Smooth muscle cell (in vitro differentiated cells): ENCODE measurements around the gene MAD1L1. TPM values are rescaled to one million over a fixed set of nuclear protein-coding genes. Genes with fewer than 3 reads are reported as not detected.

Source experiments
- DNase-seq: peaks from one replicate; lab custom pipeline; 2025; ENCODE audit not compliant: unreplicated experiment; lab: John Stamatoyannopoulos, UW
- H2AFZ ChIP-seq: fragments of 200-600 bp; sonication (generic); 2 replicates; pipeline ENCODE4 v1.6.0; 2016; ENCODE audit warnings: antibody characterized with exemption, low read depth, mild to moderate bottlenecking
- H3F3A ChIP-seq: fragments of 200-600 bp; sonication (generic); 2 replicates; pipeline ENCODE4 v1.6.0; 2017; ENCODE audit warnings: antibody characterized with exemption, low read depth
- H3K27ac ChIP-seq: fragments of 200-600 bp; sonication (generic); 2 replicates; pipeline ENCODE4 v1.5.1; 2016; ENCODE audit warnings: low read depth, mild to moderate bottlenecking
- H3K27me3 ChIP-seq: fragments of 200-600 bp; sonication (generic); 2 replicates; pipeline ENCODE4 v1.6.1; 2016; ENCODE audit warnings: low read depth, mild to moderate bottlenecking
- H3K36me3 ChIP-seq: fragments of 200-600 bp; sonication (generic); 2 replicates; pipeline ENCODE4 v1.5.1; 2016; ENCODE audit warnings: low read depth
- H3K4me1 ChIP-seq: fragments of 200-600 bp; sonication (generic); 2 replicates; pipeline ENCODE4 v1.5.1; 2016; ENCODE audit warnings: low read depth
- H3K4me2 ChIP-seq: fragments of 200-600 bp; sonication (generic); 2 replicates; pipeline ENCODE4 v1.6.0; 2016; ENCODE audit warnings: mild to moderate bottlenecking
- H3K4me3 ChIP-seq: fragments of 200-600 bp; sonication (generic); 2 replicates; pipeline ENCODE4 v1.5.1; 2016; ENCODE audit warnings: mild to moderate bottlenecking
- H3K79me2 ChIP-seq: fragments of 200-600 bp; sonication (generic); 2 replicates; pipeline ENCODE4 v1.6.0; 2016; ENCODE audit warnings: low read depth, mild to moderate bottlenecking
- H3K9ac ChIP-seq: fragments of 200-600 bp; sonication (generic); 2 replicates; pipeline ENCODE4 v1.6.0; 2016; ENCODE audit warnings: low read depth
- H3K9me3 ChIP-seq: fragments of 200-600 bp; sonication (generic); replicated peaks from 2 replicates; pipeline ENCODE4 v1.5.1; 2016; ENCODE audit warnings: low read depth
- H4K20me1 ChIP-seq: fragments of 200-600 bp; sonication (generic); 2 replicates; pipeline ENCODE4 v1.6.0; 2016; ENCODE audit warnings: low read depth
- WGBS: methylation state at CpG from one replicate; pipeline ENCODE4 v1.1.7; 2016; ENCODE audit warnings: low lambda C conversion rate; 5-methylcytosine and 5-hydroxymethylcytosine counted together
- polyA plus RNA-seq: library from polyadenylated mRNA; unstranded; fragments of >200 nt; fragmentation: Nextera tagmentation; extraction: Ambion mirVana; gene quantifications from 2 replicates; pipeline ENCODE4 v1.2.1, GENCODE V29; 2016
- total RNA-seq: library from RNA; depleted of rRNA; stranded (reverse); fragments of >200 nt; gene quantifications from 2 replicates; pipeline ENCODE4 v1.2.3, GENCODE V29; 2014
- TF ChIP-seq, protein P1 (sequence below): fragments of 200-600 bp; sonication (generic); IDR thresholded peaks from 2 replicates; pipeline ENCODE4 v1.5.1; 2017; ENCODE audit warnings: borderline replicate concordance, mild to moderate bottlenecking, antibody characterized with exemption; ENCODE audit not compliant: insufficient read depth, poor library complexity, severe bottlenecking

MAD1L1 gene
- total and polyA plus RNA-seq, 2 experiments from 2014 or later, result 33.4 to 60.7 TPM

GRCh38 chr7:1967512-1968396 lies 265.0 kb downstream of the MAD1L1 start:
- Histone ChIP-seq H3K36me3 (no peaks in the 10 kb centered on the region), H3K4me1 (no peaks in the 10 kb centered on the region), H3K4me2 (no peak overlapping the region), H3F3A (no peaks in the 10 kb centered on the region), H3K27ac (no peak overlapping the region), H4K20me1 (no peaks in the 10 kb centered on the region), H3K79me2 (no peaks in the 10 kb centered on the region), H2AFZ (no peak overlapping the region), H3K9ac (no peak overlapping the region), H3K27me3 (no peaks in the 10 kb centered on the region), H3K9me3 (no peaks in the 10 kb centered on the region), H3K4me3 (no peak overlapping the region)
- WGBS, result 97% methylated on average over 45 of the region's 45 CpGs
- no peak for DNase-seq
- TF ChIP-seq, protein P1, sequence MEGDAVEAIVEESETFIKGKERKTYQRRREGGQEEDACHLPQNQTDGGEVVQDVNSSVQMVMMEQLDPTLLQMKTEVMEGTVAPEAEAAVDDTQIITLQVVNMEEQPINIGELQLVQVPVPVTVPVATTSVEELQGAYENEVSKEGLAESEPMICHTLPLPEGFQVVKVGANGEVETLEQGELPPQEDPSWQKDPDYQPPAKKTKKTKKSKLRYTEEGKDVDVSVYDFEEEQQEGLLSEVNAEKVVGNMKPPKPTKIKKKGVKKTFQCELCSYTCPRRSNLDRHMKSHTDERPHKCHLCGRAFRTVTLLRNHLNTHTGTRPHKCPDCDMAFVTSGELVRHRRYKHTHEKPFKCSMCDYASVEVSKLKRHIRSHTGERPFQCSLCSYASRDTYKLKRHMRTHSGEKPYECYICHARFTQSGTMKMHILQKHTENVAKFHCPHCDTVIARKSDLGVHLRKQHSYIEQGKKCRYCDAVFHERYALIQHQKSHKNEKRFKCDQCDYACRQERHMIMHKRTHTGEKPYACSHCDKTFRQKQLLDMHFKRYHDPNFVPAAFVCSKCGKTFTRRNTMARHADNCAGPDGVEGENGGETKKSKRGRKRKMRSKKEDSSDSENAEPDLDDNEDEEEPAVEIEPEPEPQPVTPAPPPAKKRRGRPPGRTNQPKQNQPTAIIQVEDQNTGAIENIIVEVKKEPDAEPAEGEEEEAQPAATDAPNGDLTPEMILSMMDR, result no peak

GRCh38 chr7:1966631-1967200 lies 266.0 kb downstream of the MAD1L1 start:
- Histone ChIP-seq H3K27ac (no peak overlapping the region), H3K79me2 (no peaks in the 10 kb centered on the region), H3K4me1 (no peaks in the 10 kb centered on the region), H3K4me3 (no peak overlapping the region), H3K4me2 (no peak overlapping the region), H3K9me3 (no peaks in the 10 kb centered on the region), H3K27me3 (no peaks in the 10 kb centered on the region), H2AFZ (no peak overlapping the region), H4K20me1 (no peaks in the 10 kb centered on the region), H3F3A (peaks cover under 1% of the 10 kb centered on the region), H3K9ac (no peak overlapping the region), H3K36me3 (no peaks in the 10 kb centered on the region)
- WGBS, result 97% methylated on average over 26 of the region's 26 CpGs
- DNase-seq, result no peak
- TF ChIP-seq, protein P1, result no peak

- H3K27me3 ChIP-seq, result no peaks in the 10 kb centered on the region
- H2AFZ ChIP-seq, result no peak overlapping the region
- H3K4me1 ChIP-seq, result no peaks in the 10 kb centered on the region
- no peak overlapping the region for H3K4me2 ChIP-seq
- no peaks in the 10 kb centered on the region for H3K36me3 ChIP-seq
- no peaks in the 10 kb centered on the region for H3K79me2 ChIP-seq
- no peak overlapping the region for H3K4me3 ChIP-seq
- DNase-seq, result no peak
- WGBS, result 96% methylated on average over 26 of the region's 26 CpGs
- H3K9me3 ChIP-seq, result no peaks in the 10 kb centered on the region
- peaks cover 5% of the 10 kb centered on the region for H3F3A ChIP-seq
- H3K27ac ChIP-seq, result no peak overlapping the region
- no peaks in the 10 kb centered on the region for H4K20me1 ChIP-seq
- TF ChIP-seq, protein P1, result no peak
- H3K9ac ChIP-seq, result no peak overlapping the region
These were observed 267.0 kb downstream of the MAD1L1 start for GRCh38 chr7:1965579-1966294.
